Measurements from ENCODE around the gene ACVR1B. TPM values are rescaled to one million over a fixed set of nuclear protein-coding genes. Genes with fewer than 3 reads are reported as not detected.
A peak's percentile ranks its signal among the peaks of the same experiment; 100 is the strongest.

The ACVR1B gene
- total and polyA plus RNA-seq, 9 of the 15 experiments (the other 6 are each of a cell fraction or from before 2014, with no cell fraction given): 0.97 to 15.1 (median 6.8) TPM

DNA sequence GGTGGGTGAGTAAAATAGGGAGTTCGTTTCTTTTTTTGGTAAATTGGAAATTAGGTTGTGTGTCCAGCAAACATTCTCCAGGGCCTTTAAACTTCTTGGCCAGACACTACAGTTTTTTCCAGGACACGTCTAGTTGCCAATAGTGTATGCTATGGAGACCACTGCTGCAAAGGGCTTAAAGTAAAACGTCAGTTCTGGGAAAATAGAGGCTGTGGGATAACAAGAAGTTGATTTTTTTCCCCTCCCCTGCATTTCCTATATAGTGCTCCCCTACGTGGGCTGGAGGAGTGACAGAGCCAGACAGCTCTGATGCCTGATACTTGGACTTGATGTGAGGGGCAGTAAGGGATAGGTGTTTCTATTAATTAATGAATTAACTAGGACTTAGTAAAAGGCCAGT, 2.4 kb downstream of the ACVR1B start (continued):
- TF ChIP-seq, protein P1, sequence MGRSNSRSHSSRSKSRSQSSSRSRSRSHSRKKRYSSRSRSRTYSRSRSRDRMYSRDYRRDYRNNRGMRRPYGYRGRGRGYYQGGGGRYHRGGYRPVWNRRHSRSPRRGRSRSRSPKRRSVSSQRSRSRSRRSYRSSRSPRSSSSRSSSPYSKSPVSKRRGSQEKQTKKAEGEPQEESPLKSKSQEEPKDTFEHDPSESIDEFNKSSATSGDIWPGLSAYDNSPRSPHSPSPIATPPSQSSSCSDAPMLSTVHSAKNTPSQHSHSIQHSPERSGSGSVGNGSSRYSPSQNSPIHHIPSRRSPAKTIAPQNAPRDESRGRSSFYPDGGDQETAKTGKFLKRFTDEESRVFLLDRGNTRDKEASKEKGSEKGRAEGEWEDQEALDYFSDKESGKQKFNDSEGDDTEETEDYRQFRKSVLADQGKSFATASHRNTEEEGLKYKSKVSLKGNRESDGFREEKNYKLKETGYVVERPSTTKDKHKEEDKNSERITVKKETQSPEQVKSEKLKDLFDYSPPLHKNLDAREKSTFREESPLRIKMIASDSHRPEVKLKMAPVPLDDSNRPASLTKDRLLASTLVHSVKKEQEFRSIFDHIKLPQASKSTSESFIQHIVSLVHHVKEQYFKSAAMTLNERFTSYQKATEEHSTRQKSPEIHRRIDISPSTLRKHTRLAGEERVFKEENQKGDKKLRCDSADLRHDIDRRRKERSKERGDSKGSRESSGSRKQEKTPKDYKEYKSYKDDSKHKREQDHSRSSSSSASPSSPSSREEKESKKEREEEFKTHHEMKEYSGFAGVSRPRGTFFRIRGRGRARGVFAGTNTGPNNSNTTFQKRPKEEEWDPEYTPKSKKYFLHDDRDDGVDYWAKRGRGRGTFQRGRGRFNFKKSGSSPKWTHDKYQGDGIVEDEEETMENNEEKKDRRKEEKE (IDR thresholded peaks at IDR 0.05; ENCODE audit: borderline replicate concordance in 1 of 2, control insufficient read depth in 1 of 2, low read depth in 2 of 2, low read length in 1 of 2): no peak
- TF ChIP-seq ZNF239 (CRISPR knock-in tag; IDR thresholded peaks at IDR 0.05) (no peak), HNRNPLL (IDR thresholded peaks at IDR 0.05; ENCODE audit: low read depth, low read length, poor library complexity, severe bottlenecking) (no peak), TCF7L2 (IDR thresholded peaks at IDR 0.05; ENCODE audit: low read depth, low read length) (no peak), ZNF12 (CRISPR knock-in tag; IDR thresholded peaks at IDR 0.05) (no peak)

DNA sequence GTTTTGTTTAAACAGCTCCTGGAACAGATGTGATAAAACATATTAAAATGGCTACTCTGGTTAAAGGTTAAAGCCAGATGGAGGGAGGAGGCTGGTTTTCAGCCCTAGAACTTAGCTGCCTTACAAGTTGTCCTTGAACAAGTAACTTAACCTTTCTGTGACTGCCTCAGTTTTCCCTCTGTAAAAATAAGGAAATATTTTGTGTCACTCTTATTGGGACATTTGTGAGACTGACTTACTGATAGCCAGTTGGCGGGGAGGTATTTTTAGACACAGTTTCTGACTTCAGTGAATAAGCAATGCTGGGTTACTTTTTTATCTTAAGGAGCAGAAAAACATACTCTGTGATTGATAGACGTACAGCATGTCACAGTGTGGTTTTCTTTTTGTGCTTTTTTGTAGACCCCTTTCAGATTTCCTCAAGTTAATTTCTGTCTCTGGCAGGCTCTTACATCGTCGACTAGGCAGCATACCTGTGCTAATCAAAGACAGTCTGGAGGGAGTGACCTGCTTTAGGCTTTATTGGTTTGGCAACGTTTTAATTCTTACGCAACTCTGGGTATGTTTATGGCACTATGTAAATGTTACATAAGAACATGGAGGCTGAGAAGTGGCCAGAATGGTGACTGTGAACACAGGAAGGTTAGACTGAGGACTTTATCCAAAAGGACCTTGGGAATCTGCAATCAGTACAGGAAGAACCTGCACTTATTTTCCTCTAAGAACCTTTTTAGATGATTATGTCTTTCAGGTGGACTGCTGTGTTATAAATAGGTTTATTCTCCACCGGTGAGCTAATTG, 3.3 kb downstream of the ACVR1B start:
- Histone ChIP-seq H3K27ac (ENCODE audit: extremely low read depth, low read depth, low read length) (peak overlapping the region; percentile 33; the same call in 2 of the 3 replicates), H3K9ac (ENCODE audit: insufficient read depth in 1 of 2, low read depth in 2 of 2, low read length in 2 of 2) (0 out of 4 replicates have a peak overlapping the region, but pooled peaks of 1 of the 2 experiments have one; percentile 8), H3K9me1 (ENCODE audit: control insufficient read depth, insufficient read depth, low read length) (no peaks in the 10 kb centered on the region), H3K36me3 (ENCODE audit: control insufficient read depth, insufficient read depth, low read length) (no peaks in the 10 kb centered on the region), H4K20me1 (replicated peaks; ENCODE audit: control insufficient read depth, insufficient read depth, low read length) (peaks cover 9% of the 10 kb centered on the region; the same call in 1 of the 2 replicates), H3K9me3 (replicated peaks; ENCODE audit: control insufficient read depth, insufficient read depth, low read depth, low read length) (no peaks in the 10 kb centered on the region), H3K79me2 (ENCODE audit: control insufficient read depth, insufficient read depth, low read length) (peaks cover 48% of the 10 kb centered on the region), H3K4me3 (no peak overlapping the region), H2AFZ (ENCODE audit: low read depth, low read length) (no peak overlapping the region), H3K4me1 (replicated peaks in 1 of 2; ENCODE audit: control insufficient read depth in 2 of 2, insufficient read depth in 2 of 2, low read length in 2 of 2) (peaks cover 16 to 30% of the 10 kb centered on the region in 2 experiments), H3K4me2 (ENCODE audit: insufficient read depth, low read length) (peak overlapping the region; percentile 21; the same call in 1 of the 2 replicates), H3K27me3 (ENCODE audit: control insufficient read depth in 2 of 2, insufficient read depth in 2 of 2, low read length in 2 of 2) (no peaks in the 10 kb centered on the region; a peak in 1 of 5 replicates)
- FAIRE-seq: peak; percentile 79
- CTCF ChIA-PET (ENCODE audit: low intra/inter-chr PET ratio): no interaction called here
- POLR2A ChIA-PET: no interaction called here
- DNase-seq (ENCODE audit: extremely low read depth in 1 of 4, low spot score in 3 of 4): peak in 2 of 4 experiments; percentile 32 to 59
- WGBS (ENCODE audit: insufficient coverage, low coverage, missing lambda C conversion rate): 14% methylated on average over 7 of the region's 7 CpGs
- intact Hi-C loops (cut with micrococcal nuclease): no loop called here
- no TSS peak for BruUV-seq (replicated peaks)
- peak; percentile 30 for ATAC-seq
- in situ Hi-C loops (cut with MboI): no loop called here
- TF ChIP-seq, protein P2, sequence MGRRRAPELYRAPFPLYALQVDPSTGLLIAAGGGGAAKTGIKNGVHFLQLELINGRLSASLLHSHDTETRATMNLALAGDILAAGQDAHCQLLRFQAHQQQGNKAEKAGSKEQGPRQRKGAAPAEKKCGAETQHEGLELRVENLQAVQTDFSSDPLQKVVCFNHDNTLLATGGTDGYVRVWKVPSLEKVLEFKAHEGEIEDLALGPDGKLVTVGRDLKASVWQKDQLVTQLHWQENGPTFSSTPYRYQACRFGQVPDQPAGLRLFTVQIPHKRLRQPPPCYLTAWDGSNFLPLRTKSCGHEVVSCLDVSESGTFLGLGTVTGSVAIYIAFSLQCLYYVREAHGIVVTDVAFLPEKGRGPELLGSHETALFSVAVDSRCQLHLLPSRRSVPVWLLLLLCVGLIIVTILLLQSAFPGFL (CRISPR knock-in tag; IDR thresholded peaks at IDR 0.05): no peak
- TF ChIP-seq ZNF408 (CRISPR knock-in tag; IDR thresholded peaks at IDR 0.05; ENCODE audit: low read depth) (no peak), TRIM24 (IDR thresholded peaks at IDR 0.05) (peak in 1 of 2 experiments; percentile 54; a peak in 1 of 4 replicates), SMARCA4 (IDR thresholded peaks at IDR 0.05) (peak; percentile 77)
- TF ChIP-seq, protein P3, sequence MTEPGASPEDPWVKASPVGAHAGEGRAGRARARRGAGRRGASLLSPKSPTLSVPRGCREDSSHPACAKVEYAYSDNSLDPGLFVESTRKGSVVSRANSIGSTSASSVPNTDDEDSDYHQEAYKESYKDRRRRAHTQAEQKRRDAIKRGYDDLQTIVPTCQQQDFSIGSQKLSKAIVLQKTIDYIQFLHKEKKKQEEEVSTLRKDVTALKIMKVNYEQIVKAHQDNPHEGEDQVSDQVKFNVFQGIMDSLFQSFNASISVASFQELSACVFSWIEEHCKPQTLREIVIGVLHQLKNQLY (CRISPR knock-in tag; conservative IDR thresholded peaks at IDR 0.05): no peak
- TF ChIP-seq, protein P4, sequence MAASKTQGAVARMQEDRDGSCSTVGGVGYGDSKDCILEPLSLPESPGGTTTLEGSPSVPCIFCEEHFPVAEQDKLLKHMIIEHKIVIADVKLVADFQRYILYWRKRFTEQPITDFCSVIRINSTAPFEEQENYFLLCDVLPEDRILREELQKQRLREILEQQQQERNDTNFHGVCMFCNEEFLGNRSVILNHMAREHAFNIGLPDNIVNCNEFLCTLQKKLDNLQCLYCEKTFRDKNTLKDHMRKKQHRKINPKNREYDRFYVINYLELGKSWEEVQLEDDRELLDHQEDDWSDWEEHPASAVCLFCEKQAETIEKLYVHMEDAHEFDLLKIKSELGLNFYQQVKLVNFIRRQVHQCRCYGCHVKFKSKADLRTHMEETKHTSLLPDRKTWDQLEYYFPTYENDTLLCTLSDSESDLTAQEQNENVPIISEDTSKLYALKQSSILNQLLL (CRISPR knock-in tag; IDR thresholded peaks at IDR 0.05; ENCODE audit: borderline replicate concordance): no peak
- TF ChIP-seq, protein P5, sequence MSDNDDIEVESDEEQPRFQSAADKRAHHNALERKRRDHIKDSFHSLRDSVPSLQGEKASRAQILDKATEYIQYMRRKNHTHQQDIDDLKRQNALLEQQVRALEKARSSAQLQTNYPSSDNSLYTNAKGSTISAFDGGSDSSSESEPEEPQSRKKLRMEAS (CRISPR knock-in tag; IDR thresholded peaks at IDR 0.05): no peak
